DMS79 (cell line): ENCODE data around the gene AMOTL2.

Source experiments
- DNase-seq: peaks from one replicate; lab custom pipeline; 2025; lab: John Stamatoyannopoulos, UW

AMOTL2 gene

DNA sequence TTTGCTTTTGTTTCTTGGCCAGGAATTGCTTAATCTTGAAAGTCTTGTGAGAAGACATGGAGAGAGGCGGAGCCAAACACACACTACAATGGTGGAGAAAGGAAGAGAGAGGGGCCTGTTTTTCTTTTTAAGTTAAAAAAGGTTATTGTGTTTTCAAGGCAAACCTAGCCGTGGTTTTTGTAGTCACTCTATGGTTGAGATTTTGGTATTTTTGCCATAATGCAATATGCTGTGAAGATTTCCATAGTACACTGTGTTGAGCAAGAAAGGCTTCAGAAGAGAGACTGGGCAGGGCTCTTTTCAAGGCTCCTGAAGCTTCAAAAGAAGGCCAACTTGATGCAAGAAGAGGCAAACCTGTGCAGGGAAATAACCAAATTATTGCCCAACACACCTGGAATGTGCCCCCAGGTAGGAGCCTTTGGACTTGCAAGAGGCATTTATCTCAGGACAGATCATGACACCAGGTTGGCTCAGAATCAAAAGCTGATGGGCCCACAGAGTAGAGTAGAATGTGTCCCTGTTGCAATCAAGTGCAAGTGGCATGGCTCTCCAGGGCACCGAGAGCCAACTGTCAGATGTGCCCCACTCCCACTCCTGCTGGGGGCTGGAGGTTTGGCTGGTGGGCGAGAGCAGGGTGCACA lies 22.1 kb downstream of the AMOTL2 start:
- no peak for DNase-seq

DNA sequence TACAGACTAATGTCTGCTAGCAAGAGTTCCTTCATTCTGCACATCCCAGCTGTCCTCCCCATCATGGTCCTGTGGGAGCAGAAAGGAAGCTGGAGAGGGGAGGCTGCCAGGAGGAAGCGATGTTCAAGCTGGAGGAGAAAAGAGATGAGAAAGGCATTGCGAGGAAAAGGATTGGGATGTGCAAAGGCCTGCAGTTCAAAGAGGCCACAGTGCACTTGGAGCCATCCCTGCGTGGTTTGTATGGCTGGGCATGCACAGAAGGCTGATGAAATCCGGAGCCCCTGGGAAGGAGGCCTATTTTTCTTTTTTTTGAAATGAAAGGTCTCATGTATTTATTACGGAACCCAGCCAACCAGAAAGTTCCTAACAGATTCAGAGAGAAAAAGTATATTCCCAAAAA lies 22.8 kb downstream of the AMOTL2 start:
- DNase-seq: no peak

DNA sequence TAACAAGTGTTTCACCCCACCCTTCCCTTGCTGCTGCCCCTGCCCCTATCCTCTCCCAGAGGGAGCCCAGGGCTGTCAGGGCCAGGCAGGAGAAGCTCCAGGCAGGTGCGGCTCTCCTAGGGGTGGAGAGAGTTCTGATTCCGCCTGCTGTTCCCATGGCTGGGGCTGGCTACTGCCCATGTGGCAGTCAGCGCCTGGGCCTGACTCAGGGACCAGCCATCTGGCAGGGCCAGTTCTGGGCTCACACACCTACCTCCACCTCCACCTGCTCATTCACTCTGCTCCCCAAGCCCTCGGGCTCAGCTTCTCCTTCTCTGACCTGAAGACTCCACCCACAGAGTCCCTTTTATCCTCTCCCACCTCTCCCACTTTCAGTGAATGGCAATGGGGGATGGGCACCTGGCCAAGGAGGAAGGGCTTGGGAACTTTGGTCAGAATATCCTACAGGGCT lies 23.4 kb downstream of the AMOTL2 start:
- DNase-seq: no peak

GRCh38 chr3:134350266-134350665 lies 24.0 kb downstream of the AMOTL2 start:
- DNase-seq: no peak

- DNase-seq: no peak
These were observed 25.7 kb downstream of the AMOTL2 start for GRCh38 chr3:134348524-134348923.

GRCh38 chr3:134347551-134347950 lies 26.7 kb downstream of the AMOTL2 start:
- no peak for DNase-seq

DNA sequence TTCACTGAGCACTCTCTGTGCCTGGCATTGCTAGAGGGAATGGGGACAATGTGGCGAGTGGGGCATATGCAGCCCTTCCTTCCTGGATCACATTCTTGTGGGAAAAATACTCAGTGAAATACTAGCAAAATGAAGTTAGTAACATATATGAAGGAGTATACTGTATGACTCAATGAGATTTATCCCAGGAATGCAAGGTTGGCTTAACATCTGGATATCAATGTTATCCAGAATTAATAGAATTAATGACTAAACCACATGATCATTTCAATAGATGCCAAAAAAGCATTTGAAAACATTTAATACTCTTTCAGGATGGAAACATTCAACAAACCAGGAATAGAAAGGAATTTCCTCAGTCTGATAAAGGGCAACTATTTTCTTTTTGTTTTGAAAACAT lies 27.5 kb downstream of the AMOTL2 start:
- no peak for DNase-seq

- DNase-seq: no peak
These were observed 29.0 kb downstream of the AMOTL2 start for GRCh38 chr3:134345202-134345601.

DNA sequence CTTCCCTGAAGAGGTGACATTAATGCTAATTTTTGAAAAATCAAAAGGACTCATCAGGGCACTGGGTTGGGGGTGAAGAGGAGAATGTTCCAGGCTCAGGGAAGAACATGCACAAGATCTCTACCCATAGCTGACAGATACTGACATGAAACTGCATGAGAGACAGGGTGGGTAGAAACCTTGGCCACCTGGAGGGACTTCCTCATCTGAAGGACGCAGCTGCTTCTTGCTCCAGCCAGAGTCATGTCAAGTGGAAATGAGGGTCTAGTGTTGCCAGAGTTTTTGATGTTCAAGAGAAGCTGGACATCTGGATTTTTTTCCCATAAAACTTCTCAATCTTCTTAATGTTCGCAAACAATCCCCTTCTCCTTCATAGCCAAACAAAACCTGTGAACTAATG lies 29.7 kb downstream of the AMOTL2 start:
- DNase-seq: no peak

DNA sequence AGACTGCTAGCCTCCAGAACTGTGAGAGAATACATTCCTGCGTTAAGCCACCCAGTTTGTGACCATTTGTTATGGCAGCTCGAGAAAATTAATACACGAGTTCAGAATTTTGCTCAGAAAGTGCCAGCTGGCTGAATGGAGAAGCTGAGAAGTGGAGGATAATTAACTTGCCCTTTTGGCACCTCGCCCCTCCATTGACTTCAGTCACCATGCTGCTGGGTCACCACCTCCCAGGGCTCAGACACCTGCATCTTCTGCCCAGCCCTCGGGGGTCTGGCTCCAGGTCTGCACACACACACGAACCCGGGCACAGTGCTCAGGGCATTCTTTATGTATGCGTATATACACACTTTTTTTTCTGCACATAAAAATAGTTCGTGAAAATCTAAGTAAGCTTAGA lies 32.0 kb downstream of the AMOTL2 start:
- DNase-seq: no peak

GRCh38 chr3:134341389-134341788 lies 32.9 kb downstream of the AMOTL2 start:
- DNase-seq: no peak

DNA sequence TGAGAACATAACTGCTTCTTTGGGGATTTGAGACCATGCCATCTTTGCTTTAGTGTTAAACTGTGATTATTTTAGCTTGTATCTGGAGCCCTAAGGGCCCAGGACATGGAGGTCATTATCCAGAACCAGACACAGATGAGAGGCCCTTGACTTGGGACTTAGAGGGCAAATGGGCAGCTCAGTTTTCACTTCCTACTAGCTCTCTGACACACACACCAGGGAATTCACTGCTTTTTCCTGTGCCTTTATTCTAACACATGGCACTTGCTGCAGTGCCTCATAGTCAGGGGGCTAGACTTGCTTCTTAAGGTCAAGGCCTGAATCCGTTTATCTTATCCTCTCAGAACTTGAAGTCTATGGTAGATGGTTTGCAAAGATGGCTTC lies 33.3 kb downstream of the AMOTL2 start:
- no peak for DNase-seq

- no peak for DNase-seq
These were observed 33.8 kb downstream of the AMOTL2 start for GRCh38 chr3:134340362-134340981.

DNA sequence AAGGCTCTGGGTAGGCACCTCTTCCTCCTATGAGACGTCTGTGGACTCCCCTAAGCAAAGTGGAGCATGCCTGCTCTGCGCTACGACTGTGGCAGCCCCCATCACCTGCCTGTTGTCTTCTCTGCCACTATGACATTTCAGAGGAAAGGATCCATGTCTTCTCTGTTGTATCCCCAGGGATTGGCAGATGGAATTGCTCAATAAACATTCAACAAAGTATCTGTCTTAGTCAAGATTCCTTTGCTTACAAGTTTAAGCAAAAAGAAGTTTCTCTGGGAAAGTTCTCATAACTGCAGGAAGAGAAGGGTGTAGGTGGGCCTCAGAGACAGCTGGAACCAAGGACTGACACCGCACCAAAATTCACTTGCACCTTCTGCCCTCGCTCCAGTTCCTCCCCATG lies 34.3 kb downstream of the AMOTL2 start:
- no peak for DNase-seq

- DNase-seq: no peak
These were observed 34.9 kb downstream of the AMOTL2 start for GRCh38 chr3:134339331-134339730.

DNA sequence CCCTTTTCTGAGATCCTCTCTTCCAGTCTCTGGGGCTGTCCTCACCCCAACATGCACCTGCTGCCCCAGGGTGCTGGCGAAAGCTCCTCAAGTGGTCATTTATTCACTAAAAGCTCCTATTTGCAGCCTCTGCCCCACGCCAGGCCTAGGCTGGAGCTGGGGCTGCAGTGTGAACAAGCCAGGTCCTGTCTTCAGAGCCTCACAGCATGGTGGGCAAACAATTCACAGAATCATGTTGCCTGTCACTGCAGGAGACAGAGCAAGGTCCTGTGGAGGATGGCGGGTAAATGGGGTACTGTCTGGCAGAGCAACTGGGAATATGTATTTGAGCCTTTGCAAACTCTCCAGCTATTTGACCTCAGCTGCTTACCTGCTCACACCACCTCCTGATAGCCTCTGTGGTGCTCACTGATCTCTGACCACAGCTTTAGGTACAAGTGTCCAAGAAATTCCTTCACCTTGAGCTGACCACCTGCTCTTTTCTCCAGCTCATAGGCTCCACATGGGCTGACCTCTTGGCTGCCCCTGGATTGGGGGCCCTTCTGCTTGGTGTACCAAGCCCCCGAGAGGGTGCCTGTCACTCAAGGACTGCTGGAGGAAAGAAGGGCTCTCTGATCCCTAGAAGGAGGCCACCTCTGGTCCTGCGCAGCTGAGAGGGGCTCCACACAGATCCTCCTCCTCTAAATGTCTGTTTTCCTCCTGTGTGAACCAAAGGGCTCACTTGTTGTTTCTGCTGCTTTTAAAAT lies 35.6 kb downstream of the AMOTL2 start:
- DNase-seq: no peak

- DNase-seq: no peak
These were observed 36.1 kb downstream of the AMOTL2 start for GRCh38 chr3:134338201-134338512.

DNA sequence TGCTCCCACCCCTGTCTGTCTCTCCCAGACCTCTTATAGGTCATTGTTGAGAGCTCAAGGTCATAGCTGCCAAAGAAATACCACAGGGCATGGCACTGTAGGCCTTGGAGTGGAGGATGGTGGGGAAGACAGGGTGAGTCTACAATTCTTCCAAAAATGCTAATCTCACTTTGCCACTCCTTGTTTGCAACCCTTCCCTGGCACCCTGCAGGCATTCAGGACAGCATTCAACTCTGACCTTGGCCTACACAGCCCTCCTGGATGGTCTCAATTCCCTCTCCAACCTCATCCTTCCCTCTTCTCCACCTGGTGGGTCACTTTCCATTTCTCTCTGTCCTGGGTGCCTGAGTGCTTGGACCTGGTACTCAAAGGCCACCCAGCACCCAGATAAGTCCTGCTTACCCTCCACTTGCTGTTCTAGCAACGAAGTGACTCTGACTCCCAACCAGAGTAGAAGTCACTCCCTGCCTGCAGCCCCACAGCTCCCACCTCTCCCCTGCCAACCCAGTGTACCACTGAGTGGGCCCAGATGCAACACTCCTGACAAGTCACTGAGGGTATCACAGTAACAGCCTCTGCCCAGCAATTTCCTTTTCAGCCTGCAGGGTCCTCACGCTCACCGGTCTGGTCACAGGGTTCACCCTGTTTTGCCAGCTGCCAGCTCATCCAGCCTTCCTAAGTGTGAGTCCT lies 36.6 kb downstream of the AMOTL2 start:
- DNase-seq: no peak

- DNase-seq: no peak
These were observed 37.2 kb downstream of the AMOTL2 start for GRCh38 chr3:134337071-134337482.

DNA sequence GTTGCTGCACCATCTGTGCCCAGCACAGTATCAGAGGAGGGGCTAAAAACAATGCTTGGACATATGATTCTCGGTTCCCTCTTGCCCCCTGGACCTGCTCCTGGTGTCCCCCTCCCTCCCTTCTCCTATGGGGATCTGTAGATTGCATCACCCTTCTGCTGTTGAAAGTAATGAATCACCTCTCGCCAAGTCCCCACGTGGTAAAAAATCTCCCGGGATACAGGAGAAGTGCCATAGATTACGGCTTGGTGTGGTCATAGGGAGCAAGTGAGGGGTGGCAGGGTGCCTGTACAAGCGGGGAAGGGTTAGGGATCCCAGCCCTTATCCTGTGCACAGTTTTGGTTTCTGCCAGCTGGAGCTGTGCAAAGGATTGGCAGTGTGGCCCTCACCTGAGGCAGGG lies 37.7 kb downstream of the AMOTL2 start:
- no peak for DNase-seq

DNA sequence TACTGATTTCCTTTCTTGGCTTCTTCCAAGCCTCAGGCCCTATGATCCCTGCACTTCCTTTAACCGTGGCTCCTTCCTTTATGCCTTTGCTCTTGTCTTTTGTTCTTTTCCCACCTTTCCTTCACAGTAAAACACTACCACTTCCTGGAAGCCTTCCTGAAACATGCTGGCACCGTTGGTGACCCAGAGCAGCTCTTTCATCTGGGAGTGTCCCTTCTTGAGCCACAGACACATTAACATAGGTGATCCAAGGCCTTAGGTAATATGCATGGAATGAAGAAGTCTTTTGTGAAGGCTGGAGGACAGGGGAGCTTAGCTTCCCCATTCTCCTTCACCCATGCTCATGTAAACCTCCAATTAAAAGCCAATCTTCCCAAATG lies 39.4 kb downstream of the AMOTL2 start:
- DNase-seq: no peak

GRCh38 chr3:134334231-134334900 lies 39.9 kb downstream of the AMOTL2 start:
- DNase-seq: no peak
